HG03460 (cell line): ENCODE measurements around the gene ABLIM2.

Experiments used
- ATAC-seq: cut with Tn5 transposase; IDR thresholded peaks from one replicate; pipeline ENCODE4 v1.9.1; 2021; ENCODE audit not compliant: unreplicated experiment

Gene ABLIM2

DNA sequence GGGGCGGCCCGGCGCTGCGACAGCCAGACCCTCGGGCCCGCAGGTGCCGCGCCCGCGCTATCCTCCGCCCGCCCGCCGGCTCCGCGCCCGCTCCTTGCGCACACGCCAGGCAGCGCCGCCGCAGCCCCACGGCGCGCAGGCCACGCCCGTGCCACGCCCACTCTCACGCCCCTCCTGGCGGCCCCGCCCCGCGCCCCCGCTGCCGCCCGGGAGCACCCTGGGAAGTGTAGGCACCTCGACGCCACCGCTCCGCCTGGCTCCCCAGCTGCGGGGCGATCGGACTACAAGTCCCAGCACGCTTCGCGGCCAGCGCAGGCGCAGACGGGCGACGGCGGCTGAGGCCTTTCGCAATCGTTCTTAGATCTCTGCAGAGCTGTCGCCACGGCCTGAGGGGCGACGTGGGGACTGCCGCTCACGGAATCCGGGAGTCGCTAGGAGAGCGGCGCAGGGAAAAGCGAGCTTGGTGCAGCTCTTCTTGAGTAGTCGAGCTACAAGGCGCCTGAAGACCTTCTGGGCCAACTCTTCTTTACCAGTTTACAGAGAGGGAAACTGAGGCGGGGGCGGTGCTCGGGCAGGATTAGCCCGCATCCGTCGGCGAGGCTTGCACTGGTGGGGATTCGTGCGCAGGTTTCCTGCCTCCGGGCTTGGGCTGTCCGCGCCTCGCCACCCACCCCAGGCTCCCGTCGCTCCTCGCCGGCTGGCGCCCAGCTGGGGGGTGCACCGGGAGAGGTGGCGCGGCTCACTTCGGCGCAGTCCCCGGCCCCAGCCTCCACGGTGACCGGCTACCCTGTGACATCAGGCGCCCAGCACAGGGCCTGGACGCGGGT lies at the start of gene ABLIM2:
ABLIM2 (minus strand) TSS at position 104 of the 827 bp plus-strand sequence. CDS start 124 bp downstream, outside the sequence.
- peak; percentile 97 for ATAC-seq

DNA sequence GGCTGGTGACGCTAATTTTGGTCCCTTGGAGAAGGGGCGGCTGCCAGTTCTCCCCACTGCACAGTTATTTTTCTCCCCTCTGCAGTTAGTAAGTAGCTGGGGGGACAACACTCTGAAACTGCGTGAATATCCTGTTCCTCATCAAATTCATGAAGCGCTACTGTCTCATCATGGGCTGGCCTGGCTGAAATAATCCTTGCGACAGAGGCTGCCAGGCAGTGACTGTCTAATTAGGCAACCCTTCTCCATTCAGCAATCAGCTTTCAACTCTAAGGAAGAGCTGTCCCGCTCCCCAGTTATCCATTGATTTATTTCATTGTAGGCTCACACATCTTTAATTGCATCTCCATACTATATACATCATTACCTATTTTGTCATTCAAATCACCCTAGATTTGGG lies 48.7 kb upstream of the ABLIM2 start:
- no peak for ATAC-seq

DNA sequence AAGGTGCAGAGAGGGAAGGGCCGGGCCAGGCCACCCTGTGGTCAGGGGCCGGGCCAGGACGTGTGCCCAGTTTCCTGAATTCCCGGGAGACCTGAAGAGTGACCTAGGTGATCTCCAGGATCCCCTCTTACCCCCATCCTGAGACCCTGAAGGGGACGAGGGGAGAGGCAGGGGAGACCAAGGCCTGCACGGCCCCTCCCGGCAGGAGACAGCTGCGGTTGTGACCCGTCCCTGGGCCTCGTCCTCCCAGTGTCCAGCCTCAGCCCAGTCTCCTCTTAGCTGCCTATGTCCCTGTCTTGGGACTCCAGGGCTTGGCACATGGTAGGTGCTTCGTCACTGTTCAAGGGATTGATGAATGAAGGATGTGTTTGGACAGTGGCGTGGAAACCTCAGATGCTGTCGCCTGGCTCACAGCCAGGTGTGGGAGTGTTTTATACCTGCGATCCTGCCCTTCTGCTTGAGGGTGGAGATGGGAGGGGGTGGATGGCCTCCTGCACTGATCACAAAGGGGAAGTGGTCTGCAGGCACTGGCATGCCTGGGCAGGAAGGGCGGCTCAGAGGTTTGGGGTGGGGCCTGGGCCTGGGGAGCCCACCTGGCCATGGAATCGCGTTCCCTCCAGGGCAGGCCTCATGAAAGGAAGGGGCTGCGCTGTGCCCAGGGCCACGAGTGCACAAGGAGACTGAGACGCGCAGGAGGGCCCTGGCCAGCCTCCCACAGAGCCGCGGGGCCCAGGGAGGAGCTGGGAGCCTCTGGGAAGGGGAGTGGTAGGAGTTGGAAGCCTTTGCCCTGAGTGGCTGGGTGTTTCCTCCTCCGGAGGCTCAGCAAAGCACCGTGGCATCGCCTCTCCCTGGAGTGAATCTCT lies 47.4 kb upstream of the ABLIM2 start:
- no peak for ATAC-seq

DNA sequence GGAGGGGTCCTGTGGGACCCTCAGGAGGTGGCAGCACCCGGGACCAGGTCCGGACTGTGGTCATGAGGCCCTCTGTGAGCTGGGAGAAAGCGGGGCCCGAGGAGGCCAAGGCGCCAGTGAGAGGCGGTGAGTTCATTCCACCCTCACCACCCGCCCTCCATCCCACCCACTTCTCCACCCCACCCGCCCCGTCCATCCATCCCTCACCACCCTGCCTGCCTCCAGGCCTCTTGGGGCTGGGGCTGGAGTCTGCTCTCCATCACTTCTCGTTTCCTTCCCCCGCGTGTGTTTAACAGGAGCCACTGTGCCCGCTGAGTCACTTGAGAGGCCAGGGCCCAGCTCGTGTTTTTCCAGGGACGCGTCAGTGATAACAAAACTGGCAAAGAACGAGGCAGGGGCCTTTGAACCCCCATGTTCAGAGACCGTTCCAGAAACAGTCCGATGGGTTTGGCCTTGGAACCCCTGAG lies 46.7 kb upstream of the ABLIM2 start:
- ATAC-seq: no peak

DNA sequence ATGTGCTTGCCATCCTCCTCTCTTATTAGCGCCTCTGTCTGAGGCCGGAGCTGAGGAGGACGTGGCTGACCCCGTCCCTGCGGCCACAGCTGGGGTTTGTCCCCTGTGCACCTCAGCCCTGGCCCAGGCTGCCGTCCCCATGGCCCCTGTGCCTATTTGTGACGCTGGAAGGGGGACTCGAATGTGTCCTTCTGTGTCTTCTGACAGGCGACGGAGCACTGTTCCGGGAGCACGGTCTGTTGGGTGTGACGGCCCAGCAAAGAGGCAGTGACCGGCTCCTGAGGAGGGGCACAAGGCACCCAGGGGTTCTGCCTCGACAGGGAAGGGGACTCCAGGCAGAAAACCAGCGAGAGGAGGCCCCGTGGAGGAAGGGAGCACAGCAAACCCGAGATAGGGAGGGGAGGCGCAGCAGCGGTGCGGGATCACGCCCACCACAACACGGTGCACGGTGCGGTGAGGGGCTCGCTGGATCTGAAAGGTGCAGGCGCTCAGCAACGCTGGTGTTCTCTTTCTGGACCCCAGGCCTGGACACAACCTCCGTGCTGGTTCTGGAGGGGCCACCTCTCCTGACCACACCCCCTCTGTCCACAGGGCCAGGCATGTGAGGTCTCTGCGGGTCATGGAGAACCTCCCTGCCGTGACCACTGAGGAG lies 46.1 kb upstream of the ABLIM2 start:
- no peak for ATAC-seq

DNA sequence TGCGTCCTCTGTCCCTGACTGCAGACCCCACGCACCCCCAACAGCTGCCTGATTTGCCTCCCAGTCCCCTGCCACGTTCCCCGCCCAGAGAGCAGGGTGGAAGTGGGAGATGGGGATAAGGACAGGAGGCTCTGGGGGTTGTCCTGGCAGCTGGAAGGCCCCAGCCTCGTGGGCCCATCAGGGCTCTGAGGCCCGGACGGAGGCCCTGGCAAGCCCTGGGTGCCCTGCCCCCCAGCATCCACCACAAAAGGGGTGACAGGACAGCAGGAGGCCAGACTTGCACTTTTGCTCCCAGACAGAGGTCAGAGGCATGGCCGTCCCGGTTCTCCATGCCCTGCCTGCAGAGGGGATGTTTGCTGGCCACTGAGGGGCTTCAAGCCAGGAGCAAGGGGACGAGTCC lies 45.2 kb upstream of the ABLIM2 start:
- ATAC-seq: no peak

DNA sequence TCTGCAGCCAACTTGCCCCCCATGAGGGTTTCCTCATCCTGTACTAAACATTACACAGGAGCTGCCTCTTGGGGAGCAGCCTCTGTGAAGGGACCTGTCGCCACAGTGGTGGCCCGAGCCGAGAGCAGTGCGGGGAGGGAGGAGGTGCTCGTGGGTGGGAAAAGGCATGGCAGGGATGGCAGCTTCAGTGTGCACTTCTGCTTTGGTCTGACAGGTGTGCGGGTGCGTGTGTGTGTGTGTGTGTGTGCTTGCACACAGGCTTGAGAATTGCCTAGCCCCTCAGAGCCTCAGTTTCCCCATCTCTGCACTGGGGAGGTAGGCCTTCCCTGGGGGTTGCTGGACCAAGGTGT lies 44.4 kb upstream of the ABLIM2 start:
- no peak for ATAC-seq

DNA sequence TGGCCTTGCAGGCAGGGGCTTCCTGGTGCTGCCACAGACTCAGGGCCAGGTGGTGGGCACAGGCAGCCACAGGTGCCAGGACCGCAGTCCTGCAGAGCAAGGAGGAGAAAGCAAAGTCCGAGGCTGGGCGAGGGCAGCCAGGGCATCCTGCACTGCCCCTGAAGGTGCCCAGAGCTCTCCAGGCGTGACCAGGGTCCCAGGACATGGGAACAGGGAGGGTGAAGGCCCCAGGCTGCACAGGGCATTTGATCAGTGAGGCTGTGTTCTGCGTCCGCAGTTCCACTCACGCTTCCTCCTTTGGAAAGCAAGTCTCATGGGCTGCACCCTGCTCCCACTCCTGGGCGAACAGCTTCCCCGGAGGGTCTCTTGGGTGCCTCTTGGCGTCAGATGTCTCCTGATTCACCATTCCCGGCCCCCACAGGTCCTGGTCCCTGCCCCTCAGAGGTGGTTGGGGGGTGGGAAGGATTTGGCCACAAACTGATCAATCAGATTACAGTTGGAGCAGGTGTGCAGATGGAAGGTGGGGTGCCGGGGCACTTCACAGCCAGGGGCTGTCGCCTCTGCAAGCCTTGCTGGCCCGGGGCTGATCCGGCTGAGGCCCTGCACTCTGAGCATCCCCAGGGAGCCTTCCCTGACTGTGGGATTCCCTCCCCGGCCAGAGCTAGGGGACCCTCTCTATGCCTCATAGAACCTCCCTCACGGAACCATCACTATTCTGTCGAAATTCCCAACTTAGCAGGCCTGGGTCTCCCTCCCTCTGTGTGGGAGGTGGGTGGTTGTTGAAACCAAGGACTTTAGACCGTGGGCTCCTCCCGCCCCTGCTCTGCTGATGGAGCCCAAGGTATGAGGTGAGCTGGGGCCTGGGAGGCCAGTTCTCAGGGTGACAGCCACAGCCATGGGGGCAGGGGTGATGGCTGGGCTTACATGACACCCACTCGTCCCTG lies 43.8 kb upstream of the ABLIM2 start:
- ATAC-seq: no peak

DNA sequence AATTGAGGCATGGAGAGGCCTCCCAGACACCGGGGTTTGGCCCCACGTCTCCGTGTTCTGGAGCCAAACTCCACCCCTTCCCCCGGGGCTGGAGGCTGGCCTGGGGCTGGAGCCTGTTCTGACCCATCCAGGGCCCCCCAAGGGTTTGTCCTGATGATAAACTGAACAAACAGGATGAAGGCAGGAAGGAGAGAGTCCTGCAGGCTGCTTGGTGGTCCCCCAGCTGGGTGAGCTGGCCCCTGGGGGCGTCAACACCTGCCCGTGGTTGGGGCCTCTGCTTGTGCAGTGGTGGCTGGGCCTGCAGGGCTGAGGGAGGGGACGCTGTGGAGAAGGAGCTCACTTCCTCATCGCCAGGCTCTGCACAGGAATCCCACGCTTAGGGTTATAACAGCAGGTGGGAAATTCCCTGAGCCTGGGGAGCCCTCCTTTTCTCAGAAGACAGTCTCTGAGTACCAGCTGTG lies 42.7 kb upstream of the ABLIM2 start:
- ATAC-seq: peak; percentile 39

DNA sequence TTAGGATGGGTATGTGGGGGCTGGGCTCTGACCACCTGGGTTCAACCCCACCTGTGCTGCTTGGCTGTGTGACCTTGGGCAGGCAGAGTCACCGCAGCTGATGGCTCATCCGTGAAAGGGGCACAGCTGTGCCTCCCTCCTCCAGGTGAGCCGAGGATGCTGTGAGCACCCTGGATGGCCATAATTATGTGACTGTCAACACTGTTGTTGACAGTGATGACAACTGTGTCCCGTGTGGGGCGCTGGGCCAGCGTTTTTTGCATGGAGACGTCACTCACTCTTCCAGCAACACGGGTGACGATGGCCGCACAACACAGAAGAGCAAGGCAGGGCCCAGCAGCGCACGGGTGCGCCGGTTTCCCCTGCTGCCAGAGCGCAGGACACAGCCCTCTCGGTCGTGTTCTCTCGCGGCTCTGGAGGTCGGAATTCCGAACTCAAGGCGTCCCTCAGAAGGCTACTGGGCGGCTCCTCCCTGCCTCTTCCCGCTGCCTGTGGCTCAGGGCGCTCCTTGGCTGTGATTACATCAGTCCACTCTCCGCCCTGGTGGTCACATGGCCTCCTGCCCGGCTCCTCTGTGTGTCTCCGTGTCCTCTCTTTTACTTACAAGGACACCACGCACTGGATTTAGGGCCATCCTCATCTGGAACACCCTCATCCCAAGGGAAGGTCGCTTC lies 41.8 kb upstream of the ABLIM2 start:
- no peak for ATAC-seq

DNA sequence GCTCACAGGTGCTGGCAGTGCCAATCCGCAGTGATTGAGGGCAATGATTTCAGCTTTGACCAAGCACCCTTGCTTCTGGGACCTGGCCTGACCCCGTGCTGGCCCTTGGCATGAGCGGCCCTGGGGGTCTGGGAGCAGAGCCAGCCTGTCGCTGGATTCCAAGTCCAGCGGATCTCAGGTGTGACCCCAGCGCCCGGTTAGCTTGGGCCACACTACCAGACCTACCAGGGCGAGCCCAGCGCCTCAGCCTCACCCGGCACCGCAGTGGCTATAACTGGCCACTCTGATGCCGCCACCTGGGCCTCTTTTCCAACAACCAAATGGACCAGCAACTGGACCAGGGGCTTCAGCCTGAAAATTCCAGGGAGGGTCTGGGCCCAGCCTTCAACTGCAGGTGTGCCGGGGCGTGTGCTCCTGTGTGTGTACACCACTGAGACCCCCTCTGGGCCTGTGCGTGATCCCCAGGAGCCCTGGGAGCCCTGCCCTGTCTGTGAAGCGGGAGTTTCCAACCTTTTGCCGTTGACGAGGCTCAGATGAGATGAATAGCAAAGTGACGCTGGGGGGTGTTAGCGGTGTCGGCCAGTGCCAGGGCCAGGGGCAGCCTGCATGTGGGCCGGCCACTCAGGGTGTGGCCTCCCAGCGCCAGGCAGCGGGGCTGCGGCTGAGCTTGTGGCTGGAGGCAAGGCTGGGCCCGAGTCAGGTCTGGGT lies 41.1 kb upstream of the ABLIM2 start:
- ATAC-seq: no peak

DNA sequence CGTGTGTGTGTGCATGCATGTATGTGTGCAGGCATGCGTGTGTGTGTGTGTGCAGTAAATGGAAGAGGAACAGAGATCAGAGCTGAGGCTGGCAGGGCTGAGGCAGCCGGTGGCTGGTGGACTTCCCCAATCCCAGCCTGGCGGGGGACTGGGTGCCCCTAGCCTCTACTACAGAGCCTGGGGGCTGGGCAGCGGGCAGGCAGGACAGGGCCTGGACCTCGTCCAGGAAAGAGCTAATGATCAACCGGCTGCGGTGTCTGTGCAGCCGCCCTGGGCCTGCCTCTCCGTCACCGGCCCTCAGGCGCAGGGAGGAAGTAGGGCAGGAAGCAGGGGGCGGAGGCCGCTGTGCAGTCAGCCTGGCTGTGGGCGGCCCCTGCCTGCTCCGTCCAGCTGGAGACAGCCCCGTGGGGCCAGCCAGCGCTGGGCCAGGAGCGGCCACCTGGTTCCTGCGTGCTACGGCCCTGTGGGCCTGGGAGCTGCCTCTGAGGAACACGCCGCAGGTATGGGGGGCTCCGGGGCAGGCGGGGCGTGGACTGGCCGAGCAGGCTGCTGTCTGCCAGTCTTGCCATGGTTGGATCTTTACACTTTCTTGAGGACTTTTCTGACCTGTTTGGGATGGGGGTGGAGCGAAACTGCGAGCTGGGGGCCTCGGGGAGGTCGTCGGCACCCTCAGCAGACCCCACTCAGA lies 40.4 kb upstream of the ABLIM2 start, which contains the start of gene SH3TC1:
SH3TC1 (plus strand) TSS at position 385 of the 688 bp plus-strand sequence. CDS start 5,905 bp downstream, outside the sequence.
- peak; percentile 73 for ATAC-seq

DNA sequence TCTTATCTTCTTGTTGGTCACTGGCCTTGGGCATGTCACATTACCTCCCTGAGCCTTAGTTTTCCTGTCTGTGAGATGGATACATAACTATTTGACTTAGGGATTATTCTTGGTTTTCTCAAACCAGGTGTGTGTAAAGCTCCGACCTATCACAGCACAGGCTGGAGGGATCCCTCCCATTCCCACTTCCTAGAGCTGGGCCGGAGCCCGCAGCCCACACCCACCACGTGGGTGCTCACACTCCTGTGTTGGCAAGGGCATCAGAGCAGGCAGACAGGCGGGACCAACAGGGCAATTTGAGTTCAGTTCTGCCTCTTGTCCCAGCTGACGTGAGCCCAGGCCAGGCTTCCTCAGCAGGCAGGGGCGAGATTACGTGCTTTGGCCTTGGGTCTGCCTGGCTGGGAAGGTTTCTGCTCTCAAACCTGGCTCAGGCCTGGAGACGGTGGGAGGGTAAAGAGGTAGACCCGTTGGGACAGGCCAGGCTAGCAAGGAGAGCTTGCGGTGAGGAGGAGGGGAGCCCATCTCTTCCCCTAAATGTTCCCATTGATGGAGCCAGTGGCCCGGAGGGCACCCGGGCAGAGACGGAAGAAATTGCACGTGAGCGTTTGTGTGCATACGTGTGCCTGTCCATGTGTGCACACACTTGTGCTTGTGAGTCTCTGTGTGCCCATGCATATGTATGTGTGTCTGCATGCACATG lies 39.7 kb upstream of the ABLIM2 start:
- ATAC-seq: peak; percentile 0

DNA sequence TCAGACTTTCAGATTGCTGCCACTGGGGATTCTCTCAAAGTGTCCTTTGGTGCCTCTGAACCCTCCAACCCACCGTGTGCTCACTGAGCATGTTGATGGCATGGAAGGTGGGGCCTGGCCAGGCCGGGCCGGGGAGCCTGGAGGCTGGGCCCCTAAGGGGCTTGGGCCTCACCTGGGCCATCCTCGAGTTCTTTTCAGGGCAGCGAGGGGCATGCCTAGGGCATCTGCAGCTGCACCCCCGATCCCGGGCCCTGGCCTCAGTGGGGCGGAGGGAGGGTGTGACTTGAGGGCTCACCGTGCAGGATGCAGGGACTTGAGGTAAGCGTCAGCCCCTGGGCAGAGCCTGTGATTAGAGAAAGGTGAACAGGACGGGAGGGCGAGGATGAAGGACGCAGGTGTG lies 38.9 kb upstream of the ABLIM2 start:
- no peak for ATAC-seq

DNA sequence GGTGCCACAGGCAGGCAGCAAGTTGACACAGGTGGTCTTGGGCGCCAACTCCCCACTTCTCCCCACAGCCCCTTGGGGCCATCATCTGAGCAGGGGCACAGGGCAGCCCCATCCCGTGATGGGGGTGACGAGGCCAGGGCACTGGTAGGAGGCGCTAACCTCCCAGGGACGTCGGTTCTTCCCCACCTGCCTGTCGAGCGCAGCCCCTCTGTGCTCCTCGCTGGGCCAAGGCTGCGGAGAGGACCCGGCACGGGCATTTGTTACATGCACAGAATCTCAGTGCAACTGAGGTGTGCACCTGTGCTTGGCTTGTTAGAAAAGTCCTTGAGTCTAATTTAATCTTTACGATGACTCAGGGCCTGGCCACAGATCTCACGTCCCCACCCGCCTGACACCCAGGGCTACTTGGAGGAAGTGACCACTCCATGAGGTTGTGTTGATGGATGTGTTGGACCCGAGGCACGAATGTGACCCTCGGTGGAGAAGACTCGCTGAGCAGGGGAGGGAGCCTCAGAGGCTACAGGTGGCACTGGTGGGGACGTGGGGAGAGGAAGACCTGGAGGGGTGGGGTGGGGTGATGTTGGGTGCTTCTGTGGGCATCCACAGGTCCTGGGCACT lies 37.3 kb upstream of the ABLIM2 start:
- no peak for ATAC-seq

DNA sequence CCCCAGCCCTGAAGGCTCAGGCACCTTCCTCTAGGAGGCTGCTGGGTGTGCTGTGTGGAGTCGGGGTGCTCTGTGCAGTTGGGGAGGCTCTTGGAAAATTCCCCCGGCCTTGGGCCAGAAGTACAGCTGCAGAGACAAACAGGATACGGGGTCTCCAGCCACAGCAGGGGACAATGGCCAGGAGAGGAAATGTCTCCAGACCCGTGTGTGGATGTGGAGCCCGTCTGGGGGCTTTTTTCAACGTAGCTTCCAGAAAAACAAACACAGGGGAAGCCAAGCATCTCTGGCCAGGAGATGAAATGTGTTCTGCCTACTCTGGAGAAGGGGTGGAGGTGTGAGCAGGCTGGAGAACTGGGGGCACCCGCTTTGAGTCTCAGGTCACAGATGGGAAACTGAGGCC lies 36.8 kb upstream of the ABLIM2 start:
- no peak for ATAC-seq
